ENCODE measurements around the gene TPPP2.
A peak's percentile ranks its signal among the peaks of the same experiment; 100 is the strongest.

TPPP2 gene

GRCh38 chr14:20989471-20989786 lies 40.6 kb upstream of the TPPP2 start:
- WGBS (ENCODE audit: insufficient coverage), result 14% methylated on average over 2 of the region's 11 CpGs
- CTCF ChIA-PET, result interaction anchor here (0.9 to 1.9 kb wide), 6 partner anchors 9 to 232 kb away, joined by 3 to 7 read pairs (median 4); partner anchors contain the start of gene SLC39A2
- DNase-seq, result no peak
- Histone ChIP-seq H3K27me3 (replicated peaks in 2 of 5; ENCODE audit: control insufficient read depth in 4 of 5, insufficient read depth in 5 of 5, low read length in 4 of 5) (no peaks in the 10 kb centered on the region), H3K4me1 (ENCODE audit: control extremely low read depth in 1 of 4, control insufficient read depth in 4 of 4, insufficient read depth in 4 of 4, low read length in 3 of 4) (peaks cover 0 to 27% (median 20%) of the 10 kb centered on the region in 4 experiments), H3K9me3 (ENCODE audit: control extremely low read depth in 1 of 5, control insufficient read depth in 4 of 5, insufficient read depth in 2 of 5, low read depth in 1 of 5, low read length in 4 of 5) (no peaks in the 10 kb centered on the region), H3K4me3 (ENCODE audit: control insufficient read depth in 1 of 7, extremely low read depth in 1 of 7, insufficient read depth in 4 of 7, low read depth in 2 of 7, low read length in 6 of 7) (peak overlapping the region in 6 of 7 experiments; percentile 84 to 99 (median 94)), H3K36me3 (ENCODE audit: control insufficient read depth in 4 of 4, insufficient read depth in 4 of 4, low read length in 3 of 4) (peaks cover 7 to 26% (median 15%) of the 10 kb centered on the region in 4 experiments), H3K27ac (ENCODE audit: insufficient read depth in 1 of 2, low read depth in 1 of 2, low read length in 2 of 2, poor library complexity in 1 of 2, severe bottlenecking in 2 of 2) (peak overlapping the region in 1 of 2 experiments; percentile 78)
- POLR2A ChIA-PET, result no interaction called here

GRCh38 chr14:20989787-20990600 lies 40.0 kb upstream of the TPPP2 start, which contains the start of gene METTL17:
TSS of gene METTL17 (plus strand) at chr14:20989980. CDS start at chr14:20990003, 23 bp downstream.
- DNase-seq, result peak; percentile 91 to 94 (median 93)
- Histone ChIP-seq H3K4me3 (ENCODE audit: control insufficient read depth in 1 of 7, extremely low read depth in 1 of 7, insufficient read depth in 4 of 7, low read depth in 2 of 7, low read length in 6 of 7) (peak within 1 kb of the TSS; percentile 84 to 99 (median 93)), H3K27me3 (replicated peaks in 2 of 5; ENCODE audit: control insufficient read depth in 4 of 5, insufficient read depth in 5 of 5, low read length in 4 of 5) (no peaks in the 10 kb centered on the region), H3K9me3 (ENCODE audit: control extremely low read depth in 1 of 5, control insufficient read depth in 4 of 5, insufficient read depth in 2 of 5, low read depth in 1 of 5, low read length in 4 of 5) (no peaks in the 10 kb centered on the region), H3K27ac (ENCODE audit: insufficient read depth in 1 of 2, low read depth in 1 of 2, low read length in 2 of 2, poor library complexity in 1 of 2, severe bottlenecking in 2 of 2) (peak within 1 kb of the TSS; percentile 33 to 78), H3K36me3 (ENCODE audit: control insufficient read depth in 4 of 4, insufficient read depth in 4 of 4, low read length in 3 of 4) (peaks cover 12 to 32% (median 21%) of the 10 kb centered on the region in 4 experiments), H3K4me1 (ENCODE audit: control extremely low read depth in 1 of 4, control insufficient read depth in 4 of 4, insufficient read depth in 4 of 4, low read length in 3 of 4) (peaks cover 0 to 27% (median 20%) of the 10 kb centered on the region in 4 experiments)
- WGBS (ENCODE audit: insufficient coverage), result 0% methylated on average over 40 of the region's 42 CpGs
- ChIA-PET CTCF (interaction anchor here (1.0 to 2.4 kb wide), 7 partner anchors 9 to 51 kb away, joined by 3 to 7 read pairs (median 4); partner anchors contain the start of gene SLC39A2), POLR2A (no interaction called here)

GRCh38 chr14:20996521-20996920 lies 33.5 kb upstream of the TPPP2 start:
- no peak overlapping the region for H3K27ac ChIP-seq (ENCODE audit: insufficient read depth in 1 of 2, low read depth in 1 of 2, low read length in 2 of 2, poor library complexity in 1 of 2, severe bottlenecking in 2 of 2)
- peaks cover 22 to 58% (median 39%) of the 10 kb centered on the region in 4 experiments for H3K36me3 ChIP-seq (ENCODE audit: control insufficient read depth in 4 of 4, insufficient read depth in 4 of 4, low read length in 3 of 4)
- DNase-seq, result no peak
- H3K4me1 ChIP-seq (ENCODE audit: control extremely low read depth in 1 of 4, control insufficient read depth in 4 of 4, insufficient read depth in 4 of 4, low read length in 3 of 4), result peaks cover 0 to 4% (median 0%) of the 10 kb centered on the region in 4 experiments
- H3K4me3 ChIP-seq (ENCODE audit: control insufficient read depth in 1 of 7, extremely low read depth in 1 of 7, insufficient read depth in 4 of 7, low read depth in 2 of 7, low read length in 6 of 7), result no peak overlapping the region
- POLR2A ChIA-PET, result no interaction called here
- H3K9me3 ChIP-seq (ENCODE audit: control extremely low read depth in 1 of 5, control insufficient read depth in 4 of 5, insufficient read depth in 2 of 5, low read depth in 1 of 5, low read length in 4 of 5), result no peaks in the 10 kb centered on the region
- WGBS (ENCODE audit: insufficient coverage), result 97% methylated on average over 14 of the region's 14 CpGs
- CTCF ChIA-PET, result interaction anchor here (0.7 to 10.6 kb wide), 8 partner anchors 9 to 71 kb away, joined by 3 to 109 read pairs (median 4); no protein-coding TSS in a partner anchor
- no peaks in the 10 kb centered on the region for H3K27me3 ChIP-seq (replicated peaks in 2 of 5; ENCODE audit: control insufficient read depth in 4 of 5, insufficient read depth in 5 of 5, low read length in 4 of 5)

GRCh38 chr14:20997115-20997514 lies 32.9 kb upstream of the TPPP2 start:
- no CpG with 5 or more reads among the region's 4 CpGs for WGBS (ENCODE audit: insufficient coverage)
- CTCF ChIA-PET, result interaction anchor here (0.6 to 10.6 kb wide), 10 partner anchors 9 to 174 kb away, joined by 3 to 109 read pairs (median 4); partner anchors contain the start of gene TMEM253
- peaks cover 18 to 52% (median 38%) of the 10 kb centered on the region in 4 experiments for H3K36me3 ChIP-seq (ENCODE audit: control insufficient read depth in 4 of 4, insufficient read depth in 4 of 4, low read length in 3 of 4)

GRCh38 chr14:20997564-20997963 lies 32.5 kb upstream of the TPPP2 start:
- POLR2A ChIA-PET, result no interaction called here
- Histone ChIP-seq H3K4me3 (ENCODE audit: control insufficient read depth in 1 of 7, extremely low read depth in 1 of 7, insufficient read depth in 4 of 7, low read depth in 2 of 7, low read length in 6 of 7) (no peak overlapping the region), H3K27ac (ENCODE audit: insufficient read depth in 1 of 2, low read depth in 1 of 2, low read length in 2 of 2, poor library complexity in 1 of 2, severe bottlenecking in 2 of 2) (no peak overlapping the region), H3K4me1 (ENCODE audit: control extremely low read depth in 1 of 4, control insufficient read depth in 4 of 4, insufficient read depth in 4 of 4, low read length in 3 of 4) (no peaks in the 10 kb centered on the region), H3K9me3 (ENCODE audit: control extremely low read depth in 1 of 5, control insufficient read depth in 4 of 5, insufficient read depth in 2 of 5, low read depth in 1 of 5, low read length in 4 of 5) (no peaks in the 10 kb centered on the region), H3K27me3 (replicated peaks in 2 of 5; ENCODE audit: control insufficient read depth in 4 of 5, insufficient read depth in 5 of 5, low read length in 4 of 5) (no peaks in the 10 kb centered on the region), H3K36me3 (ENCODE audit: control insufficient read depth in 4 of 4, insufficient read depth in 4 of 4, low read length in 3 of 4) (peaks cover 18 to 48% (median 34%) of the 10 kb centered on the region in 4 experiments)
- 83% methylated on average over 4 of the region's 6 CpGs for whole genome bisulfite sequencing (ENCODE audit: insufficient coverage)
- DNase-seq, result no peak
- CTCF ChIA-PET, result interaction anchor here (0.6 to 10.6 kb wide), 9 partner anchors 8 to 174 kb away, joined by 3 to 109 read pairs (median 4); partner anchors contain the start of gene TMEM253

More at GRCh38 chr14:20997115-20997514, 32.9 kb upstream of the TPPP2 start:
- no peak overlapping the region for H3K27ac ChIP-seq (ENCODE audit: insufficient read depth in 1 of 2, low read depth in 1 of 2, low read length in 2 of 2, poor library complexity in 1 of 2, severe bottlenecking in 2 of 2)
- POLR2A ChIA-PET, result no interaction called here
- no peak overlapping the region for H3K4me3 ChIP-seq (ENCODE audit: control insufficient read depth in 1 of 7, extremely low read depth in 1 of 7, insufficient read depth in 4 of 7, low read depth in 2 of 7, low read length in 6 of 7)
- no peaks in the 10 kb centered on the region for H3K4me1 ChIP-seq (ENCODE audit: control extremely low read depth in 1 of 4, control insufficient read depth in 4 of 4, insufficient read depth in 4 of 4, low read length in 3 of 4)
- no peak for DNase-seq
- no peaks in the 10 kb centered on the region for H3K9me3 ChIP-seq (ENCODE audit: control extremely low read depth in 1 of 5, control insufficient read depth in 4 of 5, insufficient read depth in 2 of 5, low read depth in 1 of 5, low read length in 4 of 5)
- H3K27me3 ChIP-seq (replicated peaks in 2 of 5; ENCODE audit: control insufficient read depth in 4 of 5, insufficient read depth in 5 of 5, low read length in 4 of 5), result no peaks in the 10 kb centered on the region

- no peak overlapping the region for H3K4me3 ChIP-seq (ENCODE audit: control insufficient read depth in 1 of 7, extremely low read depth in 1 of 7, insufficient read depth in 4 of 7, low read depth in 2 of 7, low read length in 6 of 7)
- DNase-seq, result no peak
- no peaks in the 10 kb centered on the region for H3K4me1 ChIP-seq (ENCODE audit: control extremely low read depth in 1 of 4, control insufficient read depth in 4 of 4, insufficient read depth in 4 of 4, low read length in 3 of 4)
- no peaks in the 10 kb centered on the region for H3K9me3 ChIP-seq (ENCODE audit: control extremely low read depth in 1 of 5, control insufficient read depth in 4 of 5, insufficient read depth in 2 of 5, low read depth in 1 of 5, low read length in 4 of 5)
- ChIA-PET POLR2A (no interaction called here), CTCF (interaction anchor here (0.7 to 10.6 kb wide), 8 partner anchors 11 to 112 kb away, joined by 3 to 109 read pairs (median 3); no protein-coding TSS in a partner anchor)
- H3K27ac ChIP-seq (ENCODE audit: insufficient read depth in 1 of 2, low read depth in 1 of 2, low read length in 2 of 2, poor library complexity in 1 of 2, severe bottlenecking in 2 of 2), result no peak overlapping the region
- 92% methylated on average over 1 of the region's 3 CpGs for WGBS (ENCODE audit: insufficient coverage)
- no peaks in the 10 kb centered on the region for H3K27me3 ChIP-seq (replicated peaks in 2 of 5; ENCODE audit: control insufficient read depth in 4 of 5, insufficient read depth in 5 of 5, low read length in 4 of 5)
- peaks cover 13 to 43% (median 30%) of the 10 kb centered on the region in 4 experiments for H3K36me3 ChIP-seq (ENCODE audit: control insufficient read depth in 4 of 4, insufficient read depth in 4 of 4, low read length in 3 of 4)
These were observed 31.9 kb upstream of the TPPP2 start for GRCh38 chr14:20998139-20998538.
